ENCODE data around the gene GPSM1.
A peak's percentile ranks its signal among the peaks of the same experiment; 100 is the strongest.

Gene GPSM1

DNA sequence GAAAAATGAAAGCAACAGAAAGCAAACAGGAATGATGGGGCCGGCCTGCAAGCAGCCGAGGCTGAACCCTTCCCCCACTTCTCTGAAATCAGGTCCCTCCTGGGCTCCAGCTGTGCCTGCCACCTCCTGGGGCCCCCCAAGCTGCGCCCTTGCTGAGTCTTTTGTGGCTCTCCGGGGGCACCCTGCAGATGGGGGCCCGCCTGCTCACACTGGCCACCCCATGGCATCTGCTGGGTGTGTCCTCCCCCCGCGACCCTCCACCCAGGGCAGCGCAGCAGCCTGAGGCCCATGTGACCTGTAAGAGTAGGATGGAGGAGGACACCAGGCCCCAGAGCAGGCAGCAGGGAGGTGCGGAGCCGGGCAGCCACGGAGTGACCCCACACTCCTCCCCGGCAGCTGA, 5.7 kb downstream of the GPSM1 start:
- TF ChIP-seq POLR2A (IDR thresholded peaks at IDR 0.05; ENCODE audit: low read depth, low read length) = no peak
- DNase-seq (ENCODE audit: insufficient read length, low spot score) (no peak), FAIRE-seq (no peak)

- FAIRE-seq = no peak
- TF ChIP-seq POLR2A (IDR thresholded peaks at IDR 0.05; ENCODE audit: low read depth, low read length) = no peak
- DNase-seq (ENCODE audit: insufficient read length, low spot score) = no peak
These were observed 6.1 kb downstream of the GPSM1 start for GRCh38 chr9:136333486-136333885.

GRCh38 chr9:136334541-136334940, 7.2 kb downstream of the GPSM1 start:
- no peak for FAIRE-seq
- TF ChIP-seq POLR2A (IDR thresholded peaks at IDR 0.05; ENCODE audit: low read depth, low read length) = no peak

DNA sequence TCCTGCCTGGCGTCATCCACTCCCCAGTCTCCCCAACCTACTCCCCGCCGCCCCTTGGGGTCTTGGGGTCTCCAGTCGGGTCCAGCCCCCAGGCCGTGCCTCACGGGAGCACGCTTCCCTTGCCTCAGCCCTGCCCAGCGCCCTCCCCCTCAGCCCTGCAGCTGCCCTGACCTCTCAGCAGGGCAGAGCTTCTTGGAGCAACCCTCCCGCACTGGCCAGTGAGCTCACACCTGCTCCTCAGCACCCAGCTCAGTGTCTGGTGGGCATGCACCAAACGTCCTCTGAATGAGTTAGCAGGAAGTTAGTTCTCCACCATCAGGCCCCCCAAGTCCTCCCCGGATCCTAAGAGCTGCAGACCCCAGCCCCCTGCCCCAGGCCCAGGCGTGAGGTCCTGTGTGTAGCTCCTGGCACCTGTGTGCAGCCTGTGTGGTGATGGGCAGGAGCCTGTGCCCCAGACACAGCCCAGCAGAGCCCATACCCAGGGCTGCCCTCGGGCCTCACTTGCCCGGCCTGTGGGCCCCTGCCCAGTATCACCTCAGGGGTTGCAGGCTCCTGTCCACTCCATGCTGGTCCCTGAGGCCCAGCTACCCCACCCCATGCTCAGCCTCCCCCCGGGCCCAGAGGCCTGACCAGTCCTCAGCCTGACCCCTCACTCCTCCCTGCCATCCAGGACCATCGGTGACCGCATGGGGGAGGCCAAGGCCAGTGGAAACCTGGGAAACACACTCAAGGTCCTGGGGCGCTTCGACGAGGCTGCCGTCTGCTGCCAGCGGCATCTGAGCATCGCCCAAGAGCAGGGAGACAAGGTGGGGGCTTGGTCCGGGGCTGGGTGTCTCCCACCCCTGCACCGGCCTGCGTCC, 8.2 kb downstream of the GPSM1 start:
- FAIRE-seq (no peak), DNase-seq (ENCODE audit: insufficient read length, low spot score) (no peak)
- no peak for TF ChIP-seq POLR2A (IDR thresholded peaks at IDR 0.05; ENCODE audit: low read depth, low read length)

More at GRCh38 chr9:136334541-136334940, 7.2 kb downstream of the GPSM1 start:
- DNase-seq (ENCODE audit: insufficient read length, low spot score) = no peak

GRCh38 chr9:136336156-136336870, 9.0 kb downstream of the GPSM1 start:
- no peak for FAIRE-seq
- no peak for TF ChIP-seq POLR2A (IDR thresholded peaks at IDR 0.05; ENCODE audit: low read depth, low read length)
- peak; percentile 93 for DNase-seq (ENCODE audit: insufficient read length, low spot score)

DNA sequence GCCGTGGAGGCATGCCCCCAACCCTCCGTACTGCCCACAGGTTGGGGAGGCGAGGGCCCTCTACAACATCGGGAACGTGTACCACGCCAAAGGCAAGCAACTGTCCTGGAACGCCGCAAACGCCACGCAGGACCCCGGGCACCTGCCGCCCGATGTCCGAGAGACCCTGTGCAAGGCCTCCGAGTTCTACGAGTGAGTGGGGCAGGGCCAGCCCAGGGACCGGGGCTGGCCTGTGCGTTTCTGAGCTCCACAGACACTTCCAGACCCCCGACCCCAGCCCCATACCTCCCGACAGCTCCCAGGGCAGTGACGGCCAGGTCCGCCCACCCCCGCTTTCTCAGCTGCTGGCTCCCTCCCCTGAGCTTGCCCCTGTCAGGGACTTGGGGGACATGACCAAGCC, 9.5 kb downstream of the GPSM1 start:
- no peak for TF ChIP-seq POLR2A (IDR thresholded peaks at IDR 0.05; ENCODE audit: low read depth, low read length)
- no peak for DNase-seq (ENCODE audit: insufficient read length, low spot score)
- FAIRE-seq = no peak

DNA sequence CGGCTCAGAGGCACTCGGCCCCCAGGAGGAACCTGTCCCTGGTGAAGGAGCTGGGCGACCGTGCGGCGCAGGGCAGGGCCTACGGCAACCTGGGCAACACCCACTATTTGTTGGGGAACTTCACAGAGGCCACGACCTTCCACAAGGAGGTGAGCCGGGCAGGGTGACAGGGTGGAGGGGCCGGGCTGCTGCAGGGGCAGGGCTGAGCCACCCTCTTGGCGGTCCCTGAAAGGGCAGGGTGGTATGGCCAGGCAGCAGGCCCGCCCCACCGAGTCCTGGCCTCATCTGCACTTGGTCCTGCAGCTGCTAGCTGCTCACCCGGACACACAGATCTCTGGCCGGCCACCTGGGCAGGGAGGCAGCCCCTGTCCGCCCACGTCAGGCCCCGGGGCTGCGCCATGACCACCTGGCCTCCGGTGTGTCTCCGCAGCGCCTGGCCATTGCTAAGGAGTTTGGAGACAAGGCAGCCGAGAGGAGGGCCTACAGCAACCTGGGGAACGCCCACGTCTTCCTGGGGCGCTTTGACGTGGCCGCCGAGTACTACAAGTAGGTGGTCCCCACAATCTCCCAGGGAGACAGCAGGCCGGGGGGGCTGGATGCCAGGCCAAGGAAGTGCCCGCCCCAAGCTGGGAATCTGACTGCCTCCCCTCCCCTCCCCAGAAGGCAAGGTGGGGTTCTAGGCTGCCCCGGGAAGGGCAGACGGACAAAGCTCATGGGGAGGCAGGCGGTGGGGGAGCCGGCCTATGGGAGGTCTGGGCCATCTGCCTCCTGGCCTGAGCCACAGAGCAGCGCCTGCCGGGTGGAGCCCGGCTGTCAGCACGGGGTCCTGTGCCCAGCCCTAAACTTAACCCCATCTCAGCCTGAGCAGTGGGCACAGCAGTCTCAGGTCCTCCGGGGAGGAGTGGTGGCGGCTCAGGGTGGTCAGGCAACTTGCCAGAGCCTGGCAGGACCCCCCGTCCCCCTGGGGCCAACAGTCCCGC, 10.4 kb downstream of the GPSM1 start:
- no peak for FAIRE-seq
- DNase-seq (ENCODE audit: insufficient read length, low spot score) = no peak
- no peak for TF ChIP-seq POLR2A (IDR thresholded peaks at IDR 0.05; ENCODE audit: low read depth, low read length)

DNA sequence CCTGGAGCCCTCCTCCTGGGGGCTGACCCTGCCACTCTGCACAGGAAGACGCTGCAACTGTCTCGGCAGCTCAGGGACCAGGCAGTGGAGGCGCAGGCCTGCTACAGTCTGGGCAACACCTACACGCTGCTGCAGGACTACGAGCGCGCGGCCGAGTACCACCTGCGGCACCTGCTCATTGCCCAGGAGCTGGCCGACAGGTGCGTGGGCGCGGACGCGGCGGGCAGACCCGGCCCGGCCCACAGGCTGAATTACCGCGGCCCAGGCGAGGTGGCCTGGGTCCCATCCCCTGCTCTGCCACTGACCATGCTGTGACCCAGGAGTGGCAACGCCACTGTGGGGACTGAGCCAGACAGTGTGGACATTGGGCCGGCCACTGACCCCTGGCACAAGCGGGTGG, 11.2 kb downstream of the GPSM1 start:
- DNase-seq (ENCODE audit: insufficient read length, low spot score) (no peak), FAIRE-seq (no peak)
- no peak for TF ChIP-seq POLR2A (IDR thresholded peaks at IDR 0.05; ENCODE audit: low read depth, low read length)

- peak; percentile 61 for FAIRE-seq
- DNase-seq (ENCODE audit: insufficient read length, low spot score) = peak; percentile 98
- TF ChIP-seq POLR2A (IDR thresholded peaks at IDR 0.05; ENCODE audit: low read depth, low read length) = no peak
These were observed 12.0 kb downstream of the GPSM1 start for GRCh38 chr9:136339173-136339957.

DNA sequence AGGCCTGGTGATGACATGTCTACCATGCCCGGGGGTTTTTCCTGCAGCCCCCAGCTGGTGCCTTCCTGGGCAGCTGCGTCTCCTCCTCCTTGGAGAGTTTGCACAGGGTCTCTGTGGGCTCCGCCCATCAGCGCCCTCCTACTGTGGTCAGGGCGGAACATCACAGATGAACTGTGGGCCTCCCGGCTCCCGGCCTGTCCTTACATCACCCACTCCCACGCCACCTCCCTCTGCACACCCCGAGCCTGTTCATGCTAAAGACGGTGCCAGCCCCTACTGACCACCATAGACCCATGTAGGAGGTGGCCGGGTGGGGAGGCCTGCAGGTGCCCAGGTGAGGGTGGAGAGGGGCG, 12.6 kb downstream of the GPSM1 start:
- no peak for FAIRE-seq
- no peak for DNase-seq (ENCODE audit: insufficient read length, low spot score)
- no peak for TF ChIP-seq POLR2A (IDR thresholded peaks at IDR 0.05; ENCODE audit: low read depth, low read length)

DNA sequence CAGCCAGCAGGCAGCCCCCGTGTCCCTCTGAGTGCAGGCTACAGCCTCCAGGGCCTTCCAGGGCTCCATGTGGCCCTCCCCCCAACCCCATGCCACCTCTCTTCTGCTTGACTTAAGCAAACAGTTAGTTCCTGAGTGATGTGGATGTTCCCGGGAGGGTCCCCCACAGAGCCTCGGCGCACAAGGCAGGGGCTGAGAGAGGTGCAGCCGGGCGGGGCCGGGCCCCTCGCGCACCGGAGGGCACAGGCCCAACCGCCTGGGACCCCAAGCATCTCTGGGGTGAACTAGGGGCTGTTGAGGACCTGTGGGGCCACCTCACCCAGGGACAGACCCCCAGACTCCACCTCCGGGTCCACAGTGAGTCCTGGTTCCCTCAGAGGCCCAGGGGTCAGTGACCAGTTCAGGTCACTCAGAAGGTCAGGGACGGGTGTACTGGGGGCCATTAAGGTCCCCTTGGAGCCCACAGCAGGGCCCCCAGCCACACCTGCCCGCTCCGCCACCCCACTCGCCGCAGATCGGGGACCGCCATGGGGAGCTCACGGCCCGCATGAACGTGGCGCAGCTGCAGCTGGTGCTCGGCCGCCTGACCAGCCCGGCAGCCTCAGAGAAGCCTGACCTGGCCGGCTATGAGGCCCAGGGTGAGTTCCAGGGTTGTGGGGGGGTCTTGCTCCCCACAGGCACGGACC, 13.2 kb downstream of the GPSM1 start:
- no peak for TF ChIP-seq POLR2A (IDR thresholded peaks at IDR 0.05; ENCODE audit: low read depth, low read length)
- no peak for DNase-seq (ENCODE audit: insufficient read length, low spot score)
- FAIRE-seq = no peak

- DNase-seq (ENCODE audit: insufficient read length, low spot score) (no peak), FAIRE-seq (no peak)
- no peak for TF ChIP-seq POLR2A (IDR thresholded peaks at IDR 0.05; ENCODE audit: low read depth, low read length)
These were observed 13.8 kb downstream of the GPSM1 start for GRCh38 chr9:136341042-136341655.
